B cell (primary cell): Measurements from ENCODE around the gene HCN2. TPM values are rescaled to one million over a fixed set of nuclear protein-coding genes. Genes with fewer than 3 reads are reported as not detected.

ENCODE experiments used
- ATAC-seq: fragments of 200-7000 bp; cut with Tn5 transposase; one replicate; pipeline ENCODE4 v1.10.0; 2021; ENCODE audit warnings: low read depth, mild to moderate bottlenecking, moderate number of reproducible peaks, moderate library complexity
- CTCF ChIA-PET: fragments of 350-600 bp; sonication (Branson Sonifier 250); formaldehyde crosslinking; loops from one replicate; lab custom pipeline; 2021; ENCODE audit warnings: antibody characterized with exemption, inconsistent platforms; lab: Charles Lee
- POLR2A ChIA-PET: fragments of 350-600 bp; sonication (Branson Sonifier 250); formaldehyde crosslinking; loops from one replicate; lab custom pipeline; 2021; ENCODE audit warnings: antibody characterized with exemption; lab: Charles Lee
- DNase-seq: peaks from one replicate; pipeline ENCODE4 v3.0.0; 2013
- H2AFZ ChIP-seq: 2 replicates; pipeline ENCODE4 v1.6.1; 2012; ENCODE audit warnings: mild to moderate bottlenecking, low read depth, low read length; ENCODE audit not compliant: insufficient read depth, poor library complexity, severe bottlenecking
- H3K27ac ChIP-seq, 2 donors: 1 replicate in 1 of 2; 2 replicates in 1 of 2; pipeline ENCODE4 v1.5.1; 2012 to 2013; ENCODE audit warnings: low read length in 2 of 2, mild to moderate bottlenecking in 2 of 2, moderate library complexity in 1 of 2
- H3K27me3 ChIP-seq, 4 experiments: fragments of 200-600 bp in 1 of 4; sonication (generic) in 1 of 4; replicated peaks in 1 of 4; 1 replicate in 2 of 4; 2 replicates in 2 of 4; pipeline versions ENCODE4 v1.6.1 to v1.7.0; 2013 to 2016; ENCODE audit warnings: low read length in 3 of 4, mild to moderate bottlenecking in 2 of 4, mixed read lengths in 1 of 4, moderate library complexity in 1 of 4; ENCODE audit not compliant: insufficient read depth in 4 of 4, control insufficient read depth in 3 of 4; ENCODE audit errors: control extremely low read depth in 1 of 4
- H3K36me3 ChIP-seq, 2 experiments: replicated peaks in 1 of 2; 1 replicate in 1 of 2; 2 replicates in 1 of 2; pipeline versions ENCODE4 v1.6.1 to v1.7.1; 2013; ENCODE audit warnings: low read length in 1 of 2; ENCODE audit not compliant: insufficient read depth in 2 of 2, control insufficient read depth in 1 of 2; ENCODE audit errors: control extremely low read depth in 1 of 2, extremely low read depth in 1 of 2
- H3K4me1 ChIP-seq, 2 donors: fragments of 200-600 bp in 1 of 2; sonication (generic) in 1 of 2; 1 replicate in 1 of 2; 2 replicates in 1 of 2; pipeline versions ENCODE4 v1.5.1 to v1.6.1; 2013 to 2017; ENCODE audit warnings: low read length in 2 of 2; ENCODE audit not compliant: control insufficient read depth in 2 of 2, insufficient read depth in 2 of 2
- H3K4me2 ChIP-seq: replicated peaks from 2 replicates; pipeline ENCODE3; 2012; ENCODE audit warnings: mild to moderate bottlenecking, low read depth, low read length; ENCODE audit not compliant: poor library complexity, severe bottlenecking
- H3K4me3 ChIP-seq, 5 experiments: fragments of 200-600 bp in 1 of 5; sonication (generic) in 1 of 5; 1 replicate in 3 of 5; 2 replicates in 2 of 5; pipeline versions ENCODE4 v1.5.1 to v1.7.0; 2011 to 2016; ENCODE audit warnings: low read length in 4 of 5, mild to moderate bottlenecking in 4 of 5, low read depth in 2 of 5, control low read depth in 1 of 5, moderate library complexity in 1 of 5; ENCODE audit not compliant: insufficient read depth in 1 of 5; ENCODE audit errors: control extremely low read depth in 1 of 5, extremely low read depth in 1 of 5
- H3K79me2 ChIP-seq: fragments of 200-600 bp; sonication (generic); one replicate; pipeline ENCODE4 v1.6.0; 2016; ENCODE audit warnings: low read length; ENCODE audit not compliant: control insufficient read depth, insufficient read depth
- H3K9ac ChIP-seq: fragments of 200-600 bp; sonication (generic); 2 replicates; pipeline ENCODE4 v1.6.1; 2017; ENCODE audit warnings: mild to moderate bottlenecking, low read length, moderate library complexity
- H3K9me3 ChIP-seq, 3 donors: one replicate each; pipeline versions ENCODE4 v1.6.1 to v1.7.1; 2013; ENCODE audit warnings: low read length in 2 of 3; ENCODE audit not compliant: control insufficient read depth in 2 of 3, insufficient read depth in 1 of 3; ENCODE audit errors: control extremely low read depth in 1 of 3
- H4K20me1 ChIP-seq: 2 replicates; pipeline ENCODE4 v1.6.0; 2012; ENCODE audit warnings: mild to moderate bottlenecking, low read length; ENCODE audit not compliant: insufficient read depth, control insufficient read depth, poor library complexity, severe bottlenecking
- H3K27ac Mint-ChIP-seq: one replicate; pipeline ENCODE4 v1.8.0; 2021; ENCODE audit warnings: mixed read lengths
- H3K27me3 Mint-ChIP-seq: one replicate; pipeline ENCODE4 v1.8.0; 2021; ENCODE audit warnings: mixed read lengths
- H3K4me1 Mint-ChIP-seq: one replicate; pipeline ENCODE4 v1.8.0; 2021; ENCODE audit warnings: mixed read lengths
- H3K4me3 Mint-ChIP-seq: one replicate; pipeline ENCODE4 v1.8.0; 2021; ENCODE audit warnings: mixed read lengths
- H3K9me3 Mint-ChIP-seq: one replicate; pipeline ENCODE4 v1.8.0; 2022; ENCODE audit warnings: mixed read lengths; ENCODE audit not compliant: insufficient read depth
- CTCF ChIP-seq: fragments of 200-600 bp; IDR thresholded peaks from one replicate; pipeline ENCODE4 v1.8.0; 2022; ENCODE audit warnings: antibody characterized with exemption, mild to moderate bottlenecking
- EZH2 ChIP-seq: IDR thresholded peaks from 2 replicates; pipeline ENCODE4 v1.6.1; 2012; ENCODE audit warnings: borderline replicate concordance, low read depth, mild to moderate bottlenecking, moderate library complexity, low read length; ENCODE audit not compliant: insufficient read depth, poor library complexity, severe bottlenecking
- WGBS: methylation state at CpG from one replicate; pipeline ENCODE4 v1.1.5; 2013; ENCODE audit warnings: missing lambda C conversion rate; ENCODE audit not compliant: insufficient coverage; 5-methylcytosine and 5-hydroxymethylcytosine counted together
- intact Hi-C: fragments of 100-400 bp; cut with micrococcal nuclease; formaldehyde crosslinking; loops from one replicate; pipeline ENCODE4 v1.10.0; 2022
- polyA plus RNA-seq: library from polyadenylated mRNA; depleted of rRNA; stranded (reverse); fragments of >200 nt; gene quantifications from 2 replicates; pipeline ENCODE4 v1.2.3, GENCODE V29; 2012
- total RNA-seq, 2 donors: library from RNA; stranded (reverse); fragments of 120-200 nt in 1 of 2; gene quantifications; 1 replicate in 1 of 2; 2 replicates in 1 of 2; pipeline versions ENCODE4 v1.2.3 to v1.2.4, GENCODE V29; 2013 to 2022

The HCN2 gene
- total and polyA plus RNA-seq, 2 donors (not counting 1 experiment from before 2014, with no cell fraction given) = 0.27 to 0.57 TPM

GRCh38 chr19:566403-566802 lies 23.3 kb upstream of the HCN2 start:
- H3K27ac Mint-ChIP-seq = no peak overlapping the region
- H3K4me2 ChIP-seq = no peak overlapping the region
- H3K36me3 ChIP-seq = no peaks in the 10 kb centered on the region
- intact Hi-C loops = no loop called here
- no peaks in the 10 kb centered on the region for H3K9me3 Mint-ChIP-seq
- peaks cover 9% of the 10 kb centered on the region for H3K4me1 Mint-ChIP-seq
- no peaks in the 10 kb centered on the region for H3K27me3 ChIP-seq
- H3K9ac ChIP-seq = no peak overlapping the region
- H3K27me3 Mint-ChIP-seq = no peaks in the 10 kb centered on the region
- ChIA-PET CTCF (no interaction called here), POLR2A (no interaction called here)
- H4K20me1 ChIP-seq = no peaks in the 10 kb centered on the region
- H2AFZ ChIP-seq = no peak overlapping the region
- no peak overlapping the region for H3K4me3 Mint-ChIP-seq
- peak overlapping the region in 1 of 5 experiments; percentile 52 for H3K4me3 ChIP-seq
- no peak overlapping the region for H3K27ac ChIP-seq
- DNase-seq (no peak), ATAC-seq (no peak)
- 93% methylated on average over 17 of the region's 19 CpGs for WGBS
- H3K79me2 ChIP-seq = no peaks in the 10 kb centered on the region
- peaks cover 0 to 6% of the 10 kb centered on the region in 2 donors for H3K4me1 ChIP-seq
- TF ChIP-seq EZH2 (no peak), CTCF (no peak)
- H3K9me3 ChIP-seq = peaks cover 0 to 2% (median 0%) of the 10 kb centered on the region in 3 donors

- Mint-ChIP-seq H3K27ac (no peak overlapping the region), H3K27me3 (no peaks in the 10 kb centered on the region), H3K9me3 (no peaks in the 10 kb centered on the region), H3K4me1 (peaks cover 9% of the 10 kb centered on the region), H3K4me3 (no peak overlapping the region)
- Histone ChIP-seq H3K79me2 (no peaks in the 10 kb centered on the region), H3K9me3 (peaks cover 0 to 2% (median 0%) of the 10 kb centered on the region in 3 donors), H3K27ac (no peak overlapping the region), H4K20me1 (no peaks in the 10 kb centered on the region), H3K4me3 (peak overlapping the region in 1 of 5 experiments; percentile 52), H3K4me1 (peaks cover 0 to 9% of the 10 kb centered on the region in 2 donors), H2AFZ (no peak overlapping the region), H3K4me2 (no peak overlapping the region), H3K27me3 (no peaks in the 10 kb centered on the region), H3K36me3 (no peaks in the 10 kb centered on the region), H3K9ac (no peak overlapping the region)
- intact Hi-C loops = no loop called here
- CTCF ChIA-PET = interaction anchor here (1.0 to 1.6 kb wide), 2 partner anchors 56 to 96 kb away, joined by 3 read pairs; partner anchors contain the start of gene RNF126
- 90% methylated on average over 14 of the region's 16 CpGs for WGBS
- no peak for TF ChIP-seq CTCF
- TF ChIP-seq EZH2 = no peak
- POLR2A ChIA-PET = no interaction called here
- ATAC-seq = no peak
- DNase-seq = no peak
Observed at GRCh38 chr19:566844-567243, 22.8 kb upstream of the HCN2 start.
